ENCODE measurements around the gene SHCBP1L.
"Not testable (repeated sequence)": the region's sequence is repeated elsewhere in the genome, so short reads cannot be mapped to it uniquely, and the experiment has no call there.

Gene SHCBP1L

DNA sequence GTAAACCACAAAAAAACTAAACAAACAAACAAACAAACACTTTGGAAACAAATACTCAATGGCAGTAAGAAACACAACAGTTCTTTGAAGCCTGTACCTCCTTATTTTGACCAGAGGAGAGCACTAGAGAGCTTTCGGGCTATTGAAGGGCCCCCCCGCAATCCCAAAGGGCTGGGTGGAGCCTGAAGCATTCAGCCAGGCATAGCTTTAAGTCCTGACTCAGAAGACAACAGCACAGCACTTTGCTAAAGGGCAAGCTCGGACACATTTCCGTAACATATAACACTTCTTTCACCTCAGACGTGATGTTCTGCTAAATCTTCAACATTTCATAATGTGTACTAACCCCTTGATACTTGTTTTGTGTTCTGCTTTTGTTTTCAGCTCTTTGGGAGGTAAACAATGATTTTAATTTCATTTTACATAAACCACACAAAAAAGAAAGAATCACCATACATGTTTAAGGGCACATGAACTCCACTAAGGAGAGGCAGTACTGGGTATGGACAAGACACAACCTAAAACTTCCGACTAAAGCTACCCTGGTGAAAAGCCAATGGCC, 9.7 kb upstream of the SHCBP1L start:
- DNase-seq: peak; percentile 87

DNA sequence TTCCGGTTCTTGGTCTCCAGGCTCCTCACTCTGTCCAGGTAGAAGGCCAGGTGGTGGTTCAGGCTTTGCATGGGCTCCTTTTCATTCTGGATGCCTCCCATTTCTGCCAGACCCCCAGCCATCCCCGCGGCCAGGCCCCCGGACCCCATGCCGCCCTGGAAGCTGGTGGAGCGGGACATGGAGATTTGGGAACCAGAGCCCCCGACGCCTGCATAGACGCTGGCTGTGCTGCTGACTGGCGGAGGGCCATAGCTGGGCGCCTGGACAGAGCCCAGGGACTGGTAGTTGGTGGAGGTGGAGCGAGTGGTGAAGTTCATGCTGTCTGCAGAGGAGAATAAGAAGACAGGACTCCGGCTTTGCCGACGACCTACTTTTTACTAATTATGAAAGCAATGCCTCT, 7.1 kb upstream of the SHCBP1L start:
- DNase-seq: no peak

DNA sequence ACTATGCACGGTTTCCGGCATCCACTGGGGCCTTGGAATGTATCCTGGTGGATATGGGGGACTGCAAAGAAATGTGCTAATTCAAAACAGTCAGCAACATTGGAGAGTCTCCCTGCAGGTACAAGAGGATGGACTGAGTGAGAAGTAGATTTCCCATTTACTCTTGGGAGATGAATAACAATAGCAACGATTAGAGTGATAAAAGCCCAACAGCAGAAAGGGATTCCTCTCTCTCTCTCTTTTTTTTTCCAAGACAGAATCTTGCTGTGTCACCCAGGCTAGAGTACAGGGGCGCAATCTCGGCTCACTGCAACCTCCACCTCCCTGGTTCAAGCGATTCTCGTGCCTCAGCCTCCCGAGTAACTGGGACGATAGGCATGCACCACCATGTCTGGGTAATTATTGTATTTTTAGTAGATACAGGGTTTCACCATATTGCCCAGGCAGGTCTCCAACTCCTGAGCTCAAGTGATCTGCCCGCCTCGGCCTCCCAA, 5.0 kb upstream of the SHCBP1L start:
- no peak for DNase-seq

DNA sequence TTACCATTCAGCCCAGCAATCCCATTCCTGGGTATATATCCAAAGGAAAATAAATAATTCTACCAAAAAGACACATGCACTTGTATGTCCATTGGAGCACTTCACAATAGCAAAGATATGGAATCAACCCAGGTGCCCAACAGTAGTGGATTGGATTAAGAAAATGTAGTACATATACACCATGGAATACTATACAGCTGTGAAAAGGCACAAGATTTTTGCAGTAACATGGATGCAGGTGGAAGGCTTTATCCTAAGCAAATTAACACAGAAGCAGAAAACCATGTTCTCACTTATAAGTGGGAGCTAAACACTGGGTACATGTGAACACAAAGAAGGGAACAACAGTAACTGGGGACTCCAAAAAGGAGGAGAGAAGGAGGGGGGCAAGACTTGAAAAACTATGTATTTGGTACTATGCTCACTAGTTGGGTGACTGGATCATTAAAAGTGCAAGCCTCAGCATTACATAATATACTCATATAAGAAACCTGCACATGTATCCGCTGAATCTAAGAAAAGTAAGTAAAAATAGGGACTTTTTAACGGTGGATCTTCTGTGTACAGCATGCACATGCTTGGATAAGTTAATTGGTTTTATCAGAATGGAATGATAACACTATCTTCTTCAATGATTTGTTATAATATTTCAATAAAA, 3.9 kb upstream of the SHCBP1L start:
- DNase-seq: no peak

DNA sequence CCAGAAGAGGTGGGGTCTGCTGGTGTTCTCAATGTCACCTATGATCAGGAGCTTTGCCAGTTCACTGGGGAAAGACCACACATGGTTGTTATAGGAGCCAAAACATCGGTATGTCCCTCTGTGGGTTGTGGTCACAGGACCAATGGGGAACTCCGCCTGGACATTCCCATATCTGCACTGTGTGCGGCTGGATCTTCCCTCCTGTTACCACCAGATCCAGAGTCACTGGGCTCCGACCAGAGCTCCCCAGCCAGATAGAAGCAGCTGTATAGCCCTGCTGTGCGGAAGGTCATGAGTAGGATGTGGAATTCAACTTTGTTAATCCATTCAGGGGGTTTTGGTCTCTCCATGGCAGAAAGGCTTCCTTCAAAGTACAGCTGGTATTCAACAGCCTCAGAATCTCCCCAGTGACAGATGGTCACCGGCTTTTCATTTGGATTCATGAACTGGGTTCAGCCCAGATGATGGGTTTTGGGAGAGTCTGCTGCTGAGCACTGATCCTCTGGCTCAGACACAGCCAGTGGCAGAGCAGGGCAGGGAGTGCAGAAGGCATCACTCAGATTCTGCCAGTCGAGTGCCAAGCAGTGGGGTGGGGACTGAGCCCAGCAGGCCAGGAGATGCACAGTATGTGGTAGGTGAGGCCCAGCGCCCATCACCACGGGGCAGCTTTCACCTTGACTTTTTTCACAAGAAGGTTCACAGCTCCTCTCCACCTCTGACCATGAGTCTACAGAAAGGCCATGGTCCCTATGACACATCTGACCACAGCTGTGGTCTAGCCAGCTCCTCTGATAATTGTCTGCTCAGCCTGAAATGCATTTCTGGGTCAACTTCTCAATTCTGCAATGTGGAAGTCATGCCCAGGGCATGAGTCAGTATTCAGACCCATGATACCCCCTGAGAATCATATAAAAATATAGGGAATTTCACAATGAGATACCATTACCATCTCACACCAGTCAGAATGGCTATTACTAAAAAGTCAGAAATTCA, 2.9 kb upstream of the SHCBP1L start:
- DNase-seq: no peak

DNA sequence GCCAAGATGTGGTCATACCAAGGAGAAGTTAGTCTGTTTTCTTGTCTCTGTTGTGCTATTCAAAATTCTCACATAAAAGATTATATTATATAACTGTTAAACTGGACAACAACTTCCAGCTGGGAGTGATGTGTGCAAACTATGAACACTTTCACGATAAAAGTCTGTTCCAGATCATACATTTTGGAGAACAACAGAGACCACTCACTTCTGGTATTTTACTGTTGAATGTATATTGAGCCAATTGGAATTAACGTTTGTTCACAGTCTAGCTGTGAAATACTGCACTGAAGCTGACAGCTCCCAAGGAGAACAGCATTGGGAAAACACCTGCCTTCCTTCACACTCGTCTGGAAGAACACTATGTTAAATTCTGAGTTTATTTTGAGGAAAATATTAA, 860 bp upstream of the SHCBP1L start:
- no peak for DNase-seq

DNA sequence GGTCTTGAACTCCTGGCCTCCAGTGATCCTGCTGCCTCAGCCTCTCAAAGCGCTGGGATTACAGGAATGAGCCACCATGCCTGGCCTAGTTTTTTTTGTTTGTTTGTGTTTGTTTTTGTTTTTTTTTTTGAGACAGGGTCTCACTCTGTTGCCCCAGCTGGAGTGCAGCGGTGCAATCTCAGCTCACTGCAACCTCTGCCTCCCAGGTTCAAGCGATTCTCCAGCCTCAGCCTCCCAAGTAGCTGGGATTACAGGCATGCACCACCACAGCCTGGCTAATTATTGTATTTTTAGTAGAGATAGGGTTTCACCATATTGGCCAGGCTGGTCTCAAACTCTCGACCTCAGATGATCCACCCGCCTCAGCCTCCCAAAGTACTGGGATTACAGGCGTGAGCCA, 9.6 kb downstream of the SHCBP1L start:
- DNase-seq: not testable (repeated sequence)

DNA sequence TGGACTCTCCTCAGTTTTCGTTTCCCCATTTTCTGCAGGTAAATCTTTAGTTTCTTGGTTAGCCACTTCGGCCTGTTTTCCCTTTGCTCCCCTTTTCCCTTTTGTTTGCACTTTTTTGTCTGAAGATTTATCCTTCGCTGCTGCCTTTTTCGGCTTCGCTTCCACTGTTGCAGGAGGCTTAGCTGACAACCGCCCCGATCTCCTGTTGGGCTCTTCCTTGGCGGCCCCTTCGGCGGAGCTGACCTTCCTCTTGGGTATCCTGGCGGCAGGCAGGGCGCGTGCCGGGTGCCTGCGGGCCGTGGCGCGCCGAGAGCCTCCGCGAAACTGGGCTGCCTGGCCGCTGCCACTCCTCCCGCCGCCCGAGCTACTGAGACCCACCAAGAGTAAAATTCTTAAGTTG, 10.8 kb downstream of the SHCBP1L start:
- DNase-seq: peak; percentile 83

DNA sequence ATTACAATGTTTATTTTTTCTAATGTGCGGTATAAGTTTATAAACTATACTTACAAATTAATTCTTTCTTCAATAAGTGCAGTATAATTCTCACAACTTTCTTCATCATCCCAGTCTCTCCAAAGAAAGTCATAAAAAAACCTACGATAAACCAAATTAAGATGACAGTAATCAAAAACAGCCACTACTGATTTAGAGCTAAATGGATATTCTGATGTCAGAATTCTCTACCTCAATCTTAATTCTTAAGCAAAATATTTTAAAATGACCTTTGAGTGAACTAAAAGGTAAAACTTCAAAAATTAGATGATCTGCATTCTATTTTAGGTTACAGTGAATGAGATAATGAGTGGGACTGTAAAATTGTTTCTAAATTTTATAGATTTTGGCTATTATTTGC, 13.6 kb downstream of the SHCBP1L start:
- DNase-seq: no peak

DNA sequence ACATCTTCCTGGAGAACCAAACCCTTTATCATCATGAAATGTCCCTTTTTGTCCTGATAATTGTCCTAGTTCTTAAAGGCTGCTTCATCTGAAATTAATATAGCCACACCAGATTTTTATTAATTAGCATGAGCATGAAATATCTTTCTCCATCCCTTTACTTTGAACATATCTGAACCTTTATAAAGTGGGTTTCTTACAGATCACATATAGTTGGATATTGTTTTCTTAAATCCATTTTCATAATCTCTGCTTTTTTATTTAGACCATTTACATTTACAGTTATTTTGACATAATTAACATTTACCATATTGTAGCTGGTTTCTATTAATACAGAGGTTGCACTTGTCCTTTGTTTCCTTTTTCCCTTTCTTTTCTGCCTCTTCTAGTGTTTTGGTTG, 17.2 kb downstream of the SHCBP1L start:
- no peak for DNase-seq

DNA sequence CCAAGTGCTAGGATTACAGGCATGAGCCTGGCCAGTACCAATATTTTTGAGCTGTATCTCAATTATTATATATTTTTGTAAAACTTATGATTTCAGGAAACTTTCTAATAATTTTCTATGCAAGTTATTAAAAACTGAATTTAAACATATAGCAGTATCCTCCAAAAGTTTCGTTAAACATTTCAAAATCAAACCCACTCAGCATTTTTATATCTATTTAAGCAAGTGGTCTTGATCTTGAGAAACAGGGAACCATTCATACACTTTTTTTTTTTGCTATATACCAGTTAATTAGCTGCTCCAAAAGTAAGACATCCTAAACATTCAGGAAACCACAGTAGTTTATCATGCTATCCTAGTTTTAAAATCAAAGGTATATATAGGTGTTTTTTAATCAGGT, 22.0 kb downstream of the SHCBP1L start:
- no peak for DNase-seq

DNA sequence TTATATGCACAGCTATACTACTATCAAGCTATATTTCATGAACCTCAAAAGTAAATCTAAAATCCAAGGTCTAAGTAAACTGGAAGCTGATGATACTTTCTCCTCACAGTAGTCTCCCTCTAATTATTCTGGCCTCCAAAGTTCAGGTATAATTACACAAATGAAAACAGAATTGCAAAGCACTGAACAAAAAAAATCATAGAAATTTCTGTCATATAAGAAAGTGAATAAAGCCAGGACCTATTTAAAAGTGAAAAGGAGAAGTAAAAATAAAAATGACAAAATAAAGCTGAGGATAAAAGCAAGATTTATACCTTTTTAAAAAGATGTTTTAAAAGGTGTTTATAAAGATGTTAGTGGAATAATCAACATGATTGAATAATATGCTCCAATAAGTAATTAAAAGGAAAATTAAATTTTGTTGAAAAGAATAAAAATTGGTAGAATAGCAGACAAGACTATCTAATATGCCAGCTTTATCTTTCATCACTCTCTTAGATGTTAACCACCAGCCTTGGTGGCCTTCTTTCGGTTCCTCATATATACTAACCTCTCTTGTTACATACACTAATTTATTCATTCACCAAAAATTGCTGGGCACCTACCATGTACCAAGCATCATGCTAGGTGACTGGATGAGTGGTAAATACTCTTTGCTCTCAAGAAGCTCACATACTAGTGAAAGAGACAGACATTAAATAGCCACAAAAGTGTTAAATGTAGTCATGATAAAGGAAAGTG, 25.1 kb downstream of the SHCBP1L start:
- no peak for DNase-seq

DNA sequence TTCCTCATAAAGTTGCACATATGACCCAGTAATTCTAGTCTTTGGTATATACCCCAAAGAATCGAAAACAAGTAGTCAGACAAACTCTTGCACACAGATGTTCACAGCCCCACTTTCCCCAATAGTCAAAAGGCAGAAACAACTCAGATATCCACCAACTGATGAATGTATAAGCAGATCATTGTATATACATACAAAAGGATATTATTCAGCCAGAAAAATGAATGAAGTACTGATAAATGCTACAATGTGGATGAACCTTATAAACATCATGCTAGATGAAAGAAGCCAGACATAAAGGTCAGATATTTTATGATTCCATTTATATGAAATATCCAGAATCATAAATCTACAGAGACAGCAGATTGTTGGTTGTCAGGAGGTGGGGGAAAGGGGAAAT, 27.3 kb downstream of the SHCBP1L start:
- DNase-seq: no peak

DNA sequence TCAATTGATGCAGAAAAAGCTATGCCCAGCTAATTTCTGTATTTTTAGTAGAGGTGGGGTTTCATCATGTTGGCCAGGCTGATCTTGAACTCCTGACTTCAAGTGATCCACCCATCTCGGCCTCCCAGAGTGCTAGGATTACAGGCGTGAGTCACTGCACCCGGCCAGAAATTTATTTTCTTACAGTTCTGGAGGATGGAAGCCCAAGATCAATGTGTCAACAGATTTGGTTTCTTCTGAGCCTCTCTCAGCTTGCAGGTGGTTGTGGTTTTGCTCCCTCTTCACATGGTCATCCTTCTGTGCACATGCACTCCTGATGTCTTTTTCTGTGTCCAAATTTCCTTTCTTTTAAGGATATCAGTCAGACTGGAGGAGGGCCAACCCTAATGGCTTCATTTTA, 35.6 kb downstream of the SHCBP1L start:
- DNase-seq: no peak

DNA sequence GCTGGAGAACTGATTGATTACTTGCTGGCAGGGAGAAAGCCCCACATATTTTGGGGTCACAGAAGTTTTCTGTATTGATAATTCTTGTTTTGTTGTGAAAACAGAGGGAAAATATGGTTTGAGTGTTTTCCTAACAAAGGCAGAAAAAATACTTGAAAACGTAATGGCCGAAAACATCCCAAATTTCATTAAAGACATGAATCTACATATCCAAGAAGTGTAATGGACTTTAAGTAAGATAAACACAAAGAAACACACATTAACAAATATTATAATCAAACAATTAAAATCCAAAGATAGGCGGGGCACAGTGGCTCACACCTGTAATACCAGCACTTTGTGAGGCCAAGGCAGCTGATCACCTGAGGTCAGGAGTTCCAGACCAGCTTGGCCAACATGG, 39.6 kb downstream of the SHCBP1L start:
- no peak for DNase-seq

DNA sequence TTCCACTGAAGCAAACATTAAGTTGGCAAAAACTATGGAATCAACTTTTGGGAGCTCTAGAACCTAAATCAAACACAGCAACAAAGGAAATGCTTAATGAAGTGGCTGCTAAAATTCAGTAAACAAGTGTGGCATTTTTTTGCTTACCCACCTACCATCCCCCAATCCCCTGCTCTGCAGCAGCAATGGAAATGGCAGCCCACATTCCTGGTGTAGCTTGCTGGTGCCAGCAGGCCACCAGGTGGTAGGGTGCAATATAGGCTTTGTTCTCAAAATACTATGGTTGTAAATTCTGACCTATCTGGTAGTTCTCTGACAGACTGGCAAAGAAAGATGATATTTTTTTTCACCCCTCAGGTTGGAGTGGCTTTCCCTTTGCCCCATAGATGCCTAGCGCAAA, 42.8 kb downstream of the SHCBP1L start:
- DNase-seq: no peak

DNA sequence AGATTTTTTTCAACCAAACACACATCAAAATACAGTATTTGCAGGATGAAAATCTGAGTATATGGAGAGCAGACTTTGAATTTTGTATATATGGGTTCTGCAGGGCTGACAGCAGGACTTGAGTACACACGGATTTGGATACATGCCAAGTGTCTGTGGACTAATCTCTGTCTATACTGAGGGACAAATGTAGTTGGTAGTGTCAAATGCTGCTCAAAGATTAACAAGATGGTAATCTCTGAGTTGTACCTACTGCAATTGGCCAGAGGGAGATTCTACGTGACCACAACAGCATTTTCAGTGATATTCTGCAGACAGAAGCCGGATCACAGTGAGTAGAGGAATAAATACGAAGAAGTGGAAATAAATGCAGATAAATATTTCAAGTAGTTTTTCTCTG, 43.4 kb downstream of the SHCBP1L start:
- no peak for DNase-seq

DNA sequence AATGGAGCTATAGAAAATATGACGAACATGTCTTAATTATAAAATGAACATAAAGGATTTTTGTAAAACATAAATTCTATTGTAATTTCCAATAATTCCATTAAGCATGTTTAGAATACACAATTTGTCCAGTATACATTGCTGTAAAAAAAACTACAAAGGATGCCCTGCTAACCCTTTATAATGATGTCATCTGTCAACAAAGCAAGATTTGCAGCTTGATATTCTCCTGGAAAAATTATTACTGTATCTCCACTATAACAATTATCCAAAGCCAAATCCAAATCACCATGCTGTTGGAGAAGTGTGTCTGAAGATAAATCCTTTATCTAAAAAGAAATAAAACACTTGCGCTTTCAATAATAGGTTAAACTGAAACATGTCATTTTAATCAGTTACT, 47.6 kb downstream of the SHCBP1L start:
- no peak for DNase-seq

DNA sequence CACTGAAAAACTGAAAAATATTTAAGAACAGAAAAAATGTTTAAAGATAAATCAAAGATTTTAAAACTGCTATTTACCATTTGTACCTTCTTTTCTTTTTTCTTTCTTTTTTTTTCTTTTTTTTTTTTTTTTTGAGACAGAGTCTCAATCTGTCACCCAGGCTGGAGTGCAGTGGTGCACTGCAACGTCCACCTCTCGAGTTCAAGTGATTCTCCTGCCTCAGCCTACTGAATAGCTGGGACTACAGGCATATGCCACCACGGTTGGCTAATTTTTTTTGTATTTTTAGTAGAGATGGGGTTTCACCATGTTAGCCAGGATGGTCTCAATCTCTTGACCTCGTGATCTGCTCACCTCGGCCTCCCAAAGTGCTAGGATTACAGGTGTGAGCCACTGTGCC, 51.0 kb downstream of the SHCBP1L start:
- not testable (repeated sequence) for DNase-seq

DNA sequence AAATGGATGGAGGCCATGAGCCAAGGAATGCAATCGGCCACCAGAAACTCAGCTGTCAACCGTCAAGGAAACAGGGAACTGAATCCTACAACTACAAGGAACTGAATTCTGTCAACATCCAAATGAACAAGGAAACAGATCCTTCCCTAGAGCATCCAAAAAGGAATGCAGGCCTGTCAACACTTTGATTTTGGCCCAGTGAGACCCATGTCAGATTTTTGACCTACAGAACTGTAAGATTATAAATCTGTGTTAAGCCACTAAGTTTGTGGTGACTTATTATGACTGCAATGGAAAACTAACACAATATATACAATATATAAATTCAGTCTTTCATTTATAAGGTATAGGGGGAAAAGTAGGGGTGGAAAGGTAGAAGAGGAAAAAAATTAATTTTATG, 55.3 kb downstream of the SHCBP1L start:
- no peak for DNase-seq

DNA sequence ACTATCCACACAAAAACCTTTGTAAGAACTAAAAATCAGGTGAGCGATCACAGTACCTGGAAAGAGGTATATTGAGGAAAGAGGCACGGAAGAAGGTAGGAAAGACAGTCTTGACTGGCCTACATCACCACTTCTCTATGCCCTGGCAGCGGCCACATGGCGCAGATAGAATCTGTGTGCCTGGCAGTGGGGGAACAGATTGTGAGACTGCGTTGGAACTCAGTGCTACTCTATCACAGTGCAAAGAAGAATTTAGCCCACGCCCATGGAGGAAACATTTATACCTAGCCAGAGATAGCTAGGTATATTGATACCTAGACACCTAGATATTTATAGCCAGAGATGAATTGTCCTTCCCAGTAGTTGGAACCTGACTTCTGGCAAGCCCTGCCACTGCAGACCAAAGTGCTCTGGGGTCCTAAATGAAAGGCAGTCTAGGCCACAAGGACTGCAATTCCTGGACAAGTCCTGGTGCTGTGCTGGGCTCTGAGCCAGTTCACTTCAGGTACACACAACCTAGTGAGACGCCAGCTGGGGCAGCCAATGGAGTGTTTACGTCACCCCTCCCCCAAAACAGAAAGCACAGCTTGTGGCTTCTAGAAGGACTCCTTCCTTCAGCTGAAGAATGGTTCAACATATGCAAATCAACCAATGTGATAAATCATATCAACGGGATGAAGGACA, 61.9 kb downstream of the SHCBP1L start:
- DNase-seq: peak; percentile 57

DNA sequence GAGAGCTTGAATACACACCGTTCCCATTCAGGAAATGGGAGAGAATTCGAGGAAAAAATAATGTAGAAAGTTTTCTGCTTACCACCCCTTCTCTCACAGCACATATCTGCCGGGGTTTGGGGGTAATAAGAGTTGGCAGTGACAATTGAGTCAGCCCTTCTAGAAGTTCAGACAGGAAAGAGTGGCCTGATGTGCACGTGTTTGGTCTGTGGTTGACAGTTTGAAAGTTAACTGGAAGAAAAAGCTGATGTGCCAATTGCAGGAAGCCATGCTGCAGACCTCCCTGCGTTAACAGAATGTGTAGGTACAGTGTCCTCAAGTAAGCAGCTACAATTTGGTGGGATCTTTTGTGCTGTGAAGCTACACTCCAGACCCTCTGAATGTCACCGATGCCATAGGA, 63.0 kb downstream of the SHCBP1L start:
- no peak for DNase-seq
